HepG2 (cell line): ENCODE results near the gene ATG2A. TPM values are rescaled to one million over a fixed set of nuclear protein-coding genes. Genes with fewer than 3 reads are reported as not detected.

Source experiments
- DNMT1 ChIP-seq: sonication (generic); formaldehyde crosslinking; IDR thresholded peaks from 2 replicates; pipeline ENCODE4 v1.5.1; 2020; ENCODE audit warnings: mild to moderate bottlenecking, missing genetic modification reagents
- GATA4 ChIP-seq: sonication (generic); IDR thresholded peaks from 2 replicates; pipeline ENCODE4 v1.6.1; 2016; ENCODE audit warnings: antibody characterized with exemption, low read depth, borderline replicate concordance
- JUND ChIP-seq: sonication (generic); formaldehyde crosslinking; IDR thresholded peaks from 2 replicates; pipeline ENCODE4 v1.8.0; 2022; ENCODE audit warnings: mild to moderate bottlenecking, missing genetic modification reagents
- MAF1 ChIP-seq: sonication (generic); formaldehyde crosslinking; IDR thresholded peaks from 2 replicates; pipeline ENCODE4 v1.5.0; 2020; ENCODE audit warnings: missing genetic modification reagents, borderline replicate concordance
- MED1 ChIP-seq: sonication (generic); formaldehyde crosslinking; IDR thresholded peaks from 2 replicates; pipeline ENCODE4 v1.4.0; 2020; ENCODE audit warnings: missing genetic modification reagents
- MED8 ChIP-seq: sonication (generic); formaldehyde crosslinking; IDR thresholded peaks from 2 replicates; pipeline ENCODE4 v1.8.1; 2023; ENCODE audit warnings: mild to moderate bottlenecking, missing genetic modification reagents; ENCODE audit not compliant: insufficient replicate concordance
- MLLT10 ChIP-seq: sonication (generic); formaldehyde crosslinking; IDR thresholded peaks from 2 replicates; pipeline ENCODE4 v1.4.0; 2020; ENCODE audit warnings: missing genetic modification reagents
- PAWR ChIP-seq: sonication (generic); formaldehyde crosslinking; IDR thresholded peaks from 2 replicates; pipeline ENCODE4 v1.4.0; 2020; ENCODE audit warnings: missing genetic modification reagents, mild to moderate bottlenecking, borderline replicate concordance
- REPIN1 ChIP-seq: sonication (generic); formaldehyde crosslinking; IDR thresholded peaks from 2 replicates; pipeline ENCODE4 v1.8.0; 2022; ENCODE audit warnings: missing genetic modification reagents, low read depth, mild to moderate bottlenecking, borderline replicate concordance
- SMAD1 ChIP-seq: sonication (generic); formaldehyde crosslinking; IDR thresholded peaks from 2 replicates; pipeline ENCODE4 v1.4.0; 2020; ENCODE audit warnings: missing genetic modification reagents, low read depth, mild to moderate bottlenecking, borderline replicate concordance
- TARDBP ChIP-seq: sonication (generic); formaldehyde crosslinking; IDR thresholded peaks from 2 replicates; pipeline ENCODE4 v1.8.0; 2022; ENCODE audit warnings: mild to moderate bottlenecking, missing genetic modification reagents
- TSC22D2 ChIP-seq: sonication (generic); formaldehyde crosslinking; IDR thresholded peaks from 2 replicates; pipeline ENCODE4 v1.5.1; 2020; ENCODE audit warnings: missing genetic modification reagents, mild to moderate bottlenecking, borderline replicate concordance
- ZBTB42 ChIP-seq: sonication (generic); formaldehyde crosslinking; IDR thresholded peaks from 2 replicates; pipeline ENCODE4 v1.5.0; 2020; ENCODE audit warnings: mild to moderate bottlenecking, missing genetic modification reagents
- ZC3H4 ChIP-seq: sonication (generic); formaldehyde crosslinking; IDR thresholded peaks from 2 replicates; pipeline ENCODE4 v1.4.0; 2020; ENCODE audit warnings: missing genetic modification reagents, borderline replicate concordance
- ZFP90 ChIP-seq: sonication (generic); formaldehyde crosslinking; IDR thresholded peaks from 2 replicates; pipeline ENCODE4 v1.8.0; 2022; ENCODE audit warnings: missing genetic modification reagents, mild to moderate bottlenecking, inconsistent platforms, borderline replicate concordance
- ZNF772 ChIP-seq: sonication (generic); formaldehyde crosslinking; IDR thresholded peaks from 2 replicates; pipeline ENCODE4 v1.5.0; 2020; ENCODE audit warnings: mild to moderate bottlenecking, missing genetic modification reagents
- polyA plus RNA-seq, 8 experiments: library from polyadenylated mRNA; depleted of rRNA in 3 of 8; stranded (reverse) in 7 of 8; unstranded in 1 of 8; fragments of >200 nt; fragmentation: Illumina TruSeq in 4 of 8; extraction: Trizol in 4 of 8; gene quantifications; 2 replicates each; pipeline versions ENCODE4 v1.2.1 to v1.2.3, GENCODE V29; 2011 to 2016; ENCODE audit warnings: low read depth in 4 of 8, missing spikeins in 1 of 8, mixed read lengths in 1 of 8; ENCODE audit not compliant: insufficient read depth in 1 of 8
- total RNA-seq, 5 experiments: library from RNA; depleted of rRNA; stranded (reverse); fragments of >200 nt; fragmentation: Illumina TruSeq; extraction: Trizol; gene quantifications; 2 replicates each; pipeline ENCODE4 v1.2.3, GENCODE V29; 2016; ENCODE audit warnings: low read depth in 1 of 5
- TF ChIP-seq, protein P1 (sequence below): sonication (generic); formaldehyde crosslinking; IDR thresholded peaks from 2 replicates; pipeline ENCODE4 v1.5.0; 2020; ENCODE audit warnings: mild to moderate bottlenecking, missing genetic modification reagents
- TF ChIP-seq, protein P2 (sequence below): sonication (generic); formaldehyde crosslinking; IDR thresholded peaks from 2 replicates; pipeline ENCODE4 v1.9.0; 2021; ENCODE audit warnings: missing genetic modification reagents, borderline replicate concordance
- TF ChIP-seq, protein P3 (sequence below): sonication (generic); formaldehyde crosslinking; conservative IDR thresholded peaks from 2 replicates; pipeline ENCODE4 v1.8.0; 2022; ENCODE audit warnings: low read depth, missing genetic modification reagents
- TF ChIP-seq, protein P4 (sequence below): sonication (generic); formaldehyde crosslinking; conservative IDR thresholded peaks from 2 replicates; pipeline ENCODE4 v1.8.0; 2022; ENCODE audit warnings: mild to moderate bottlenecking, moderate library complexity, missing genetic modification reagents

ATG2A gene
- total and polyA plus RNA-seq, 2 of the 13 experiments (the other 11 are each of a cell fraction or from before 2014, with no cell fraction given), result 6.7 to 8.0 TPM

DNA sequence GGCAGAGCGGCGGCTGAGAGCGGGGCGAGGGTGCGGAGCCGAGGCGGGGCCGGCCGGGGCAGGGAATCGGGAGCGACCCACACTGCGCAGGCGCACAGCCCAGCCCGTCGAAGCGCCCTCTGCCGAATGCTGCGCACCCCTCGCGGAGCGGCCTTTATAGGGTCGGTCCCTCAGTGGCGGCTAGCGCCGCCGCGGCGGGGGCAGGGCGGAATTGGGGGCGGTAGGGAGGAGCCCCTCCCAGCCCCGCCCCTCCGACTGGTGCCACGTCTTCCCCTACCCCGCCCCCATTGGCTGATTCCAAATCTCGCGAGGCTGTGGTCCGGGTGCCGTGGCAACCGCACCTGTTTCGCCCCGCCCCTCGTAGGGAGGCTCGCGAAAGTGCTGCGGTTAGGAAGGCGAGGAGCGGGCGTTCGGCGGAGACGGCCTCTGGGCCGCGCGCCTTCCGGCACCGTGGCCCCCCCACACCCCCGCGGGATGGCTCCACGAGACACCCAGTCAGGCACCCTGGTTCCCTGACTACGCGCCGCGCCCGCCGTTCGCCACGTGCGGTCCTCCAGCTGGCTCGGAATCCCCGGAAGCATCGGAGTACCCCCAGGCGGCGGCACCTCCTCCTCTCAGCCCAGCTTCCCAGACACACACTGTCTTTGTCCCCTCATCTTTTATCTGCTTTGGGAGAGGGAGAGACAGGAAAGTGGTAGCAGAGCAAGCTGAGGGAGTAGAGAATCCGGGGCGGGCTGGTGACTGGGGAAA, 38.3 kb downstream of the ATG2A start, which contains the start of gene EHD1 (continued):
- TF ChIP-seq, protein P1, sequence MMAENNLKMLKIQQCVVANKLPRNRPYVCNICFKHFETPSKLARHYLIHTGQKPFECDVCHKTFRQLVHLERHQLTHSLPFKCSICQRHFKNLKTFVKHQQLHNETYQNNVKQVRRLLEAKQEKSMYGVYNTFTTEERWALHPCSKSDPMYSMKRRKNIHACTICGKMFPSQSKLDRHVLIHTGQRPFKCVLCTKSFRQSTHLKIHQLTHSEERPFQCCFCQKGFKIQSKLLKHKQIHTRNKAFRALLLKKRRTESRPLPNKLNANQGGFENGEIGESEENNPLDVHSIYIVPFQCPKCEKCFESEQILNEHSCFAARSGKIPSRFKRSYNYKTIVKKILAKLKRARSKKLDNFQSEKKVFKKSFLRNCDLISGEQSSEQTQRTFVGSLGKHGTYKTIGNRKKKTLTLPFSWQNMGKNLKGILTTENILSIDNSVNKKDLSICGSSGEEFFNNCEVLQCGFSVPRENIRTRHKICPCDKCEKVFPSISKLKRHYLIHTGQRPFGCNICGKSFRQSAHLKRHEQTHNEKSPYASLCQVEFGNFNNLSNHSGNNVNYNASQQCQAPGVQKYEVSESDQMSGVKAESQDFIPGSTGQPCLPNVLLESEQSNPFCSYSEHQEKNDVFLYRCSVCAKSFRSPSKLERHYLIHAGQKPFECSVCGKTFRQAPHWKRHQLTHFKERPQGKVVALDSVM (CRISPR knock-in tag), result peak; percentile 11; the same call in 1 of the 2 replicates
- TF ChIP-seq, protein P2, sequence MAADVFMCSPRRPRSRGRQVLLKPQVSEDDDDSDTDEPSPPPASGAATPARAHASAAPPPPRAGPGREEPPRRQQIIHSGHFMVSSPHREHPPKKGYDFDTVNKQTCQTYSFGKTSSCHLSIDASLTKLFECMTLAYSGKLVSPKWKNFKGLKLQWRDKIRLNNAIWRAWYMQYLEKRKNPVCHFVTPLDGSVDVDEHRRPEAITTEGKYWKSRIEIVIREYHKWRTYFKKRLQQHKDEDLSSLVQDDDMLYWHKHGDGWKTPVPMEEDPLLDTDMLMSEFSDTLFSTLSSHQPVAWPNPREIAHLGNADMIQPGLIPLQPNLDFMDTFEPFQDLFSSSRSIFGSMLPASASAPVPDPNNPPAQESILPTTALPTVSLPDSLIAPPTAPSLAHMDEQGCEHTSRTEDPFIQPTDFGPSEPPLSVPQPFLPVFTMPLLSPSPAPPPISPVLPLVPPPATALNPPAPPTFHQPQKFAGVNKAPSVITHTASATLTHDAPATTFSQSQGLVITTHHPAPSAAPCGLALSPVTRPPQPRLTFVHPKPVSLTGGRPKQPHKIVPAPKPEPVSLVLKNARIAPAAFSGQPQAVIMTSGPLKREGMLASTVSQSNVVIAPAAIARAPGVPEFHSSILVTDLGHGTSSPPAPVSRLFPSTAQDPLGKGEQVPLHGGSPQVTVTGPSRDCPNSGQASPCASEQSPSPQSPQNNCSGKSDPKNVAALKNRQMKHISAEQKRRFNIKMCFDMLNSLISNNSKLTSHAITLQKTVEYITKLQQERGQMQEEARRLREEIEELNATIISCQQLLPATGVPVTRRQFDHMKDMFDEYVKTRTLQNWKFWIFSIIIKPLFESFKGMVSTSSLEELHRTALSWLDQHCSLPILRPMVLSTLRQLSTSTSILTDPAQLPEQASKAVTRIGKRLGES, result no peak
- TF ChIP-seq SMAD1 (no peak; the same call in 1 of the 2 replicates), DNMT1 (peak; percentile 81; the same call in 1 of the 2 replicates), MED1 (CRISPR knock-in tag) (peak; percentile 65; the same call in 1 of the 2 replicates), ZBTB42 (CRISPR knock-in tag) (no peak), TSC22D2 (no peak), MLLT10 (no peak), ZNF772 (peak; percentile 60; the same call in 1 of the 2 replicates), PAWR (CRISPR knock-in tag) (no peak; the same call in 1 of the 2 replicates), MAF1 (CRISPR knock-in tag) (no peak; the same call in 1 of the 2 replicates), REPIN1 (CRISPR knock-in tag) (no peak; the same call in 1 of the 2 replicates), ZC3H4 (no peak; the same call in 1 of the 2 replicates), GATA4 (peak; percentile 26; the same call in 1 of the 2 replicates), JUND (CRISPR knock-in tag) (no peak), TARDBP (CRISPR knock-in tag) (no peak; the same call in 1 of the 2 replicates), MED8 (CRISPR knock-in tag) (peak; percentile 89), ZFP90 (CRISPR knock-in tag) (peak; percentile 82)
- TF ChIP-seq, protein P3, sequence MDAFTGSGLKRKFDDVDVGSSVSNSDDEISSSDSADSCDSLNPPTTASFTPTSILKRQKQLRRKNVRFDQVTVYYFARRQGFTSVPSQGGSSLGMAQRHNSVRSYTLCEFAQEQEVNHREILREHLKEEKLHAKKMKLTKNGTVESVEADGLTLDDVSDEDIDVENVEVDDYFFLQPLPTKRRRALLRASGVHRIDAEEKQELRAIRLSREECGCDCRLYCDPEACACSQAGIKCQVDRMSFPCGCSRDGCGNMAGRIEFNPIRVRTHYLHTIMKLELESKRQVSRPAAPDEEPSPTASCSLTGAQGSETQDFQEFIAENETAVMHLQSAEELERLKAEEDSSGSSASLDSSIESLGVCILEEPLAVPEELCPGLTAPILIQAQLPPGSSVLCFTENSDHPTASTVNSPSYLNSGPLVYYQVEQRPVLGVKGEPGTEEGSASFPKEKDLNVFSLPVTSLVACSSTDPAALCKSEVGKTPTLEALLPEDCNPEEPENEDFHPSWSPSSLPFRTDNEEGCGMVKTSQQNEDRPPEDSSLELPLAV (CRISPR knock-in tag), result no peak
- TF ChIP-seq, protein P4, sequence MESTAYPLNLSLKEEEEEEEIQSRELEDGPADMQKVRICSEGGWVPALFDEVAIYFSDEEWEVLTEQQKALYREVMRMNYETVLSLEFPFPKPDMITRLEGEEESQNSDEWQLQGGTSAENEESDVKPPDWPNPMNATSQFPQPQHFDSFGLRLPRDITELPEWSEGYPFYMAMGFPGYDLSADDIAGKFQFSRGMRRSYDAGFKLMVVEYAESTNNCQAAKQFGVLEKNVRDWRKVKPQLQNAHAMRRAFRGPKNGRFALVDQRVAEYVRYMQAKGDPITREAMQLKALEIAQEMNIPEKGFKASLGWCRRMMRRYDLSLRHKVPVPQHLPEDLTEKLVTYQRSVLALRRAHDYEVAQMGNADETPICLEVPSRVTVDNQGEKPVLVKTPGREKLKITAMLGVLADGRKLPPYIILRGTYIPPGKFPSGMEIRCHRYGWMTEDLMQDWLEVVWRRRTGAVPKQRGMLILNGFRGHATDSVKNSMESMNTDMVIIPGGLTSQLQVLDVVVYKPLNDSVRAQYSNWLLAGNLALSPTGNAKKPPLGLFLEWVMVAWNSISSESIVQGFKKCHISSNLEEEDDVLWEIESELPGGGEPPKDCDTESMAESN (CRISPR knock-in tag), result peak; percentile 97
